ENCODE measurements around the gene DZIP3.

Gene DZIP3, protein sequence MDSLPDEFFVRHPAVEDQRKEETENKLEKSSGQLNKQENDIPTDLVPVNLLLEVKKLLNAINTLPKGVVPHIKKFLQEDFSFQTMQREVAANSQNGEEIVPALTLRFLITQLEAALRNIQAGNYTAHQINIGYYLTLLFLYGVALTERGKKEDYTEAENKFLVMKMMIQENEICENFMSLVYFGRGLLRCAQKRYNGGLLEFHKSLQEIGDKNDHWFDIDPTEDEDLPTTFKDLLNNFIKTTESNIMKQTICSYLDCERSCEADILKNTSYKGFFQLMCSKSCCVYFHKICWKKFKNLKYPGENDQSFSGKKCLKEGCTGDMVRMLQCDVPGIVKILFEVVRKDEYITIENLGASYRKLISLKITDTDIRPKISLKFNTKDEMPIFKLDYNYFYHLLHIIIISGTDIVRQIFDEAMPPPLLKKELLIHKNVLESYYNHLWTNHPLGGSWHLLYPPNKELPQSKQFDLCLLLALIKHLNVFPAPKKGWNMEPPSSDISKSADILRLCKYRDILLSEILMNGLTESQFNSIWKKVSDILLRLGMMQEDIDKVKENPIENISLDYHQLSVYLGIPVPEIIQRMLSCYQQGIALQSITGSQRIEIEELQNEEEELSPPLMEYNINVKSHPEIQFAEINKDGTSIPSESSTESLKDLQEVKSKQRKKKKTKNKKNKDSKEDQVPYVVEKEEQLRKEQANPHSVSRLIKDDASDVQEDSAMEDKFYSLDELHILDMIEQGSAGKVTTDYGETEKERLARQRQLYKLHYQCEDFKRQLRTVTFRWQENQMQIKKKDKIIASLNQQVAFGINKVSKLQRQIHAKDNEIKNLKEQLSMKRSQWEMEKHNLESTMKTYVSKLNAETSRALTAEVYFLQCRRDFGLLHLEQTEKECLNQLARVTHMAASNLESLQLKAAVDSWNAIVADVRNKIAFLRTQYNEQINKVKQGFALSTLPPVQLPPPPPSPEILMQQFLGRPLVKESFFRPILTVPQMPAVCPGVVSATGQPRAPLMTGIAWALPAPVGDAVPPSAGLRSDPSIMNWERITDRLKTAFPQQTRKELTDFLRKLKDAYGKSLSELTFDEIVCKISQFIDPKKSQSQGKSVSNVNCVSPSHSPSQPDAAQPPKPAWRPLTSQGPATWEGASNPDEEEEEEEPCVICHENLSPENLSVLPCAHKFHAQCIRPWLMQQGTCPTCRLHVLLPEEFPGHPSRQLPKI

DNA sequence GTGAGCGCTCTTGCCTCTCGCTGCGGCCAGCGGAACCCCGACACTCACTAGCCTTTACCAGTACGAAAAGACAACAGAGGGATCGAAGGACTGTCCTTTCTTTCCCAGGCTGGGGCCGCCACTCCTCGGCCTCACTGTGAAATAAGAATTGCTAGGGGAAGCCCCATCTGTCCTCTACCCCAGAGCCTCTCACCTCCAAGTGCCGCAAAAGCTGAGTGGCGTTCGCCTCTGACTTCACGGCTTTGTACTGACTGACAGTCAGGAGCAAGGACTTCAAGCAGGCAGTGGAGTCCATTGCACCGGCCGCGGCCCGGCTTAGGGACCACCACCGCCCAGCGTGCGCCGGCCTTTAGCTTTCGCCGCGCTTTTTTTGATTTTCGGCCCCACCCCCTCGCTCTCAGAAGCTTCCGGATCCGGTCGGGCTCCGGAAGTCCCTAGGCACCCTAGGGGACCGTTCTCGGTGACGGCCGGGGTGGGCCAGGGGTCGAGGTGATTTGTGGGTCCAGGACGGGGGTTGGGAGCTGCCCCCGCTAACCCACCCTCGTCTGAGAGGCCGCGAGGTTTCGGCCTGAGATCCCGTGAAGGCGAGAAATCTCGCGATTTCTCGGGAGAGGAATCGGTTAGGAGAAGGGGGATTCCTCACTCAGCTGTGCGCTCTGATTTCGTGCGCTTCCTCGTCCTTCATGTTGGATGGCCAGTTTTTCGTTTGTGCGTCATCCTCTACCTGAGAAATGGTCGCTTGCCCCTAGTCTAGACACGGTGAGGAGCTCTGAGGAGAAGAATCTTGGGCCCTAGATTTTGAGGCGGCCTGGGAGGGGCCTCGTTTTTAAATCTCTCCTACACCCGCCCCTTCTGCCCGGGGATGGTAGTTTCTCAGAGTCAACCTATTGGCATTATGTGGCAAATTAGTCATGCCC, at the start of gene DZIP3, which contains the start of gene CIP2A:
Gene DZIP3, plus strand, starts transcription at position 642 of the 917 bp plus-strand sequence. CDS start 15,685 bp downstream, outside the sequence.
Gene CIP2A, minus strand, starts transcription at position 358 of the 917 bp plus-strand sequence. Its CDS starts 63 bp downstream, at position 295.
- DNase-seq: peak; percentile 85

DNA sequence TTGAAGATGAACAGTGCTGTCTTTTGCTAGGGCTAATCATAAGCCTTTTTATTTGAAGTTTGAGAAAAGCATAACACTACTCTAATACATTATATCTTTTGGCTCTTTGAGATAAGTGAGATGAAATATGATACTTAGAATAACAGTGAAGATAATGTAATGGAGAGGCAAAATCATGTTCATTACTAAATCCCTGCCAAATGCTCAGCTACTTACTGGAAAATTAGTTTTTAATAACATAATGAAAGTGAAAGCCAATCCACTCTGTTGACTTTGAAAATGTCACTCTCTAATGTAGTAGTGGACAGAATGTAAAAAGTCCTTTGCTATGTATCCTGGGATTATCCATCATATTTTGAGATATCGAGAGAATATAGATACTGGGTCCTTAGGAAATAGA, 43.3 kb upstream of the DZIP3 start:
- no peak for DNase-seq

DNA sequence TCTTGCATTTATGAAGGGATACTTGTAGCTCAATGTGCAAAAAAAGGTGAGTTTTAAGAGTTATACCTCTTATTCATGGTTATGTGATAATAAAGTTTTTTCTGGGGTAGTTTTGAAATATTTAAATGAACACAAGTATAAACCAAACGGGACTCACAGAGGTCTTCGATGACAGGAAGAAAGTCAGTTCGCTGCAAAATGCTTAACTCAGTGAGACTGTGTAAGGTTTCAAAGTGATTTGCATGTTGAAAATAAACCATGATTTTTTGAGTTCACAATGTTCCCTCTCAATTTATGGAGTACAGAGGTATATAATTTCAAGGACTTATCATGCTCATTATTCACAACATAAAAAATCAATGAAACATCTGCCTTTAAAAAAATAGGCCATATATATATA, 42.8 kb upstream of the DZIP3 start:
- DNase-seq: no peak

DNA sequence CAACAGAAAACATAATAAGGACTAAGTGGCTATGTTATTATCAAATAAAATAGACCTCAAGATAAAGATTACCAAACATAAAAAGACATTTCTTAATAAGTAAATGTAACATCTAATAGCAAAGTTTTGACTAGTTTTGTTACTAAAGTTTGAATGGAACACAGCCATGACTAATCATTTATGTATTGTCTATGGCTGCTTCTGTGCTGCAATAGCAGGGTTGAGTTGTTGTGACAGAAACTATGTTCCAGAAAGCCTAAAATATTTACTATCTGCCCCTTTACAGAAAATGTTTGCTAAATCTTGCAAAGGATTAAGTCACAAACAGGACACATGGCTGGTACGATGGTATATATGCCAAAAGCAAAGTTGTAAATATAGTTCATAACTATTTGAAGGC, 41.2 kb upstream of the DZIP3 start:
- DNase-seq: no peak

DNA sequence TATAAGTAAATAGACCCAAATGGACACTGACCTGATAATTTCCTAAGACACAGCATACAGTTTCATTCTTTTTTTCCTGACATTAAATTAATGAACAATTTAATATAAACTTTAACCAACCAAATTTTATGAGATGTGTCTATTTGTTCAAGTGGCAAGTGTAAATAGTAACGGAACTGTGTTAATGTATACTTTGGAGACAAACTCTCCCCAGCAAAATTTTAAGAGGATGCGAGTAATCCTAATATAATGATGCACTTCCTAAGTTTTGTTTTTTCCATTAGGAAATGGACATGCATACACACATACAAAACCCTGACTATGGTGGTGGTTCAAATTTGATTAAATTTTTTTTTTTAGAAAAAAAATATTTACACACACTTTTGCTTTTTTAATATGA, 40.6 kb upstream of the DZIP3 start:
- no peak for DNase-seq

DNA sequence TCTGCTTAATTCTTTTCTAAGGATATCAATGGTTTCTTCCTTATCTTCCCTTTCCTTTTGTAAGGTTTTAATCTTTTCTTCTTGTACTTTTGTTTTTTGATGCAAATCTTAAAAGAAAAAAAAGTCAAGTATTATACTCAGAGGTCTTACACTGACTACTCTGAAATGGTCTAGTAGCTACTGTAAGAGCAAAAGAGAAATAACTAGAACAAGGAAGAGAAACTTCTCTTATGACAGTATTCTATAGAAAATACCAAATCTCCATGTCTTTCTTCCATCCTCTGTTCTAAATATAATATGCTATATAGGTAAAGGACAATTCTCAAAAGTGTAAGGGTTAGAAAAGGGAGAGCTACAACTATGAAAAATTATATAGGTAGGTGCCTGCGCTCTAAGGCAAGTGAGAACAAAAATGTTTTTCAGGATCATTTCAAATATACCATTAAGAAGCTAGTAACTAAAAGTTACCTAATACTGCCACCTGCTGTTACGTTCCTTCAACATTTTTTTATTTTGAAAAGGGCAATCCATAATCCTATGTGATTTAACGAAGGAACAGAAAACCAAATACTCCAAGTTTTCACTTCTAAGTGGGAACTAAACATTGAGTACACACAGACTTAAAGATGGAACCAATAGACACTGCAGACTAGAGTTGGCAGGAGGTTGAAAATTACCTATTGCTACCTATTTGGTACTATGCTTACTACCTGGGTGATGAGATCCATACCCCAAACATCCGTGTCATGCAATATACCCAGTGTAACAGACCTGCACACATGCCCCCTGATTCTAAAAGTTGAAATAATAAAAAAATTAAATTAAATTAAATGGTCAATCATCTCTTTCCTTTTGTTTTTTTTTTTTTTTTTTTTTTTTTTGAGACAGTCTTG, 37.0 kb upstream of the DZIP3 start:
- DNase-seq: peak; percentile 7

DNA sequence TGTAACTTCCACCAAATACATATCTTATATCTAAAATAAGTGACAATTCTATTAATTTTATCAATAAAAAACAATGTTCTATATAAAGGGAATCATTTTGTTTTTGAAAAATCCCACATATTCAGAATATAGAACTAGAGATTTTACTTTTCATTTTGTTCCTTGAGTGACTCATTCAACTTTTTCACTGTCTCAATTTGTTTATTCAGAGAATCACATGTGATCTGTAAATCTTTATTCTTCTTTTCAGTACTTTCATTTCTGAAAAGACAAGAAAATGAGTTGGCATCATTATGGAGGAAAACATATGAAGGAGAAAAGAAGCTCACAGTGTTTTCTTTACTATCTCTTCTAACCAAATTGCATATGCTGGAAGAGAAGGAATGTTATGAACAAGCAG, 35.3 kb upstream of the DZIP3 start:
- DNase-seq: no peak

DNA sequence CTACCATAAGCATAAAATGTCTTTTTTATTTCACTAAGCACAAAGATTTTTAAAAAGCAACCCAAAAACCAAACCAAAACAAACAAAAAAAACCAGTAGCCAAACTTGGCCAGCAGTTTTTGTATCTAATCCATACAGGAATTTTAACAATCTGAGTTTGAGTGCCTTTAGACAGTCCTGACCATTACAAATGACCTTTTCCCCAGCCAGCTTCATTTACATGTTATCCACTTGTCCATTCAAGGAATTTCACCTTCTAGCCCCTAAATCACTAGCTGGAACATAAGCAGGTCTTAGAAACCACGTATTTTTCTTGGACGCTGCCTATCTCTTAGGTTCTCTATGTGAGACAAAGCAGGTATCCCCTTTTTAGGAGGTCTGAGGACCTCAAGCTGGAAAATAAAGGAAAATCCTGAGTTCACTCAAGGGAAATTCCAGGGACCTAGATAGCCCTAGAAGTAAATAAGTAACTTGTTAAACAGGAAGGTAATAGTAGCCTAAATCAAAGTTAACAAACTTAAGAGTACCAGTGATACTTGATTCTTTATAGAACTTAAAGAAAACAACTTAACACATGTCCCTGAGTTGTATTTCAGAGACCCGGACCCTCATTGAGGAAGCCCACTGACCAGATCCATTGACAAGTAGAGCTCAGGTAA, 34.5 kb upstream of the DZIP3 start:
- no peak for DNase-seq

DNA sequence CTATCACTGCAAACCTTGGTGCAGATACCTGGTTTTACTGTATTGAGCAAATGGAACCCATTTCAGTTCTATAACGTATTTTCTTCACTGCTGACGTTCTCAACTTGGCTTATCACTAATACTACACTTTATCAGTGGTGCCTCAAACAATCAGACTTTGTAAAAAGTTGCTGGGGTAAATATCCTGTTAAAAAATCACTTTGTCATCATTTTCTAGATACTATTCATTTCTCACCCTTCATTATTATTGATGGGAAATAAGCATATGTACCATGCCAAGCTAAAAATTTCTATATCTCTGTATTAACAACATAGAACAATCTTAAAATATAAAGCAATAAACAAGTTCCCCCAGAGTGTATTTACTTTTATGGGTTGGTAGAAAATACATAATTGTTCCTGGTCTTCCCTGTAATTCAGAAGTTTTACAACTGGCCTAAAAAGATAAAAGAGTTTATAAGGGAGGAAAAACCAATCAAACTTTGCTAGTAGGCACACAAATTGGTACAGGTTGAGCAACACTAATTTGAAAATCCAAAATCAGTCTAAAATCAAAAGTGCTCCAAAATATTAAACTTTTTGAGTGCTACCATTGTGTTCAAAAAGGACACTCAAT, 33.4 kb upstream of the DZIP3 start:
- DNase-seq: no peak

DNA sequence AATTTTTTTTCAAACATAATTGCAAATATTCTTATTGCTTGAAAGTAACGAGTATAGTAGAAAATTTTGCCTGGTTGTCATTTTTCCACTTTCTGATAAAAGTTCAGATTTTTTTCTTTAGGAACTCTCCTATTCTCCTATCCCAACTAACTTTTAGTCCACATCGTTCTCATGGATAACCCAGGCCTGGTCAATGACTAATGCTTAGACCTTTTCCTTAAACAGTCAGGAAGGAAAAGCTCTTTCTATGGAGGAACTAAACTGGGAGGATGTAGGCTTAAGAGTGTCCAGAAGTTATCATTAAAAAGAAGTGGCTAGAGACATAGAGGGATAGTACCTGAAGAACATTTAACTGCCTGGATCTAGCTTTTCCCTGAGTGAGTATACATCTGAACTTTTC, 27.0 kb upstream of the DZIP3 start:
- DNase-seq: no peak

DNA sequence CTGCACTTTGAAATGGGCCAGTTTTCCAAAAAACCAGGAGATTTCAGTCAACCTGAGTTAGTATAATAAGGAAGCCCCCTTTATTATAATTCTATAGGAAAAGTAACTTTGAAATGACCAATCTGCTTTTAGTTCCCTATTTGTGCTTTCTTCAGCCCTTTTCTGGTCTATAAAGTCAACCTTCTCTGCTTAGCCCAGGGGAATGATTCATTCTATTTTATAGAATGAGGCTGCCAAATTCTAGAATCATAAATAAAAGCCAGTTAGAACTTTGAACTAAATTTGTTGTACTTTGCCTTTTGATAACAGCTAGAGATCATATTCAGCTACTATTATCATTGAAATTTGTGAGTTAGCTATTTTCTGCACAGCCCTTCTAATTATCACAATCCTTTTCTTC, 25.0 kb upstream of the DZIP3 start:
- no peak for DNase-seq

DNA sequence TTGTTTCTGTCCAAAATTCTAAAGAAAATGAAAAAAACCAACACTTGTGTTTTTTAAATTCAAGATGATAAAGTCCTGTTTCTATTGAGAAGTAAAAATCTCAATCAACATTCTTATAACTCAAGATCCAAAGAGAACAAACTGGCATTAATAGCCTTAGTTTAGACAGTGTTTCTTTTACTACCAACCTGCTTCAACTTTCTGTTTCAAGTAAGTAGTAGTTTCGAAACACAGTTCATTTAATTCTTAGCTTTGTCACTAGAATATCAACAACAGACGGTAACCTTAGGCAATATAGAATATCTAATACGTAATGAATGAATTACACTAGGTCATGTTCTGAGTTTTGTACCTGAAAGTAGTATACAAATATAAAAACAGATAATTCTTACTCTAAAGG, 24.0 kb upstream of the DZIP3 start:
- DNase-seq: no peak

DNA sequence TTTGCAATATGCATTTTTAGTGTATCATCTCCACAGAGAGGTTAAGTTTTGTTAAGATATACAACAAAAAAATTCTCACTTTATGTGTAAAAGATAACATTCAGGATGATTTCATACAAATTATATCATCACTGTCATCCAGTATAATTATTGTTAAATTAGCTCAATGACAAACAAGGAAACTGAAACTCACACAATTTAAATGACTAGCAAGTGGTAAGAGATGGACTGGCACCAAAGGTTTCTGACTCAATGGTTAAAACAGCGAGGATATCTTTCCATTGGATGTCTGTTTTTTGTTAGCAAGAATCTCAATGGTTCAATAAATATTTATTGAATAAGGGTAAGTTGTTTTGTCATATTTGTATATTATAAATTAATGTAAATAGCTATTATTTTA, 22.9 kb upstream of the DZIP3 start:
- DNase-seq: no peak

DNA sequence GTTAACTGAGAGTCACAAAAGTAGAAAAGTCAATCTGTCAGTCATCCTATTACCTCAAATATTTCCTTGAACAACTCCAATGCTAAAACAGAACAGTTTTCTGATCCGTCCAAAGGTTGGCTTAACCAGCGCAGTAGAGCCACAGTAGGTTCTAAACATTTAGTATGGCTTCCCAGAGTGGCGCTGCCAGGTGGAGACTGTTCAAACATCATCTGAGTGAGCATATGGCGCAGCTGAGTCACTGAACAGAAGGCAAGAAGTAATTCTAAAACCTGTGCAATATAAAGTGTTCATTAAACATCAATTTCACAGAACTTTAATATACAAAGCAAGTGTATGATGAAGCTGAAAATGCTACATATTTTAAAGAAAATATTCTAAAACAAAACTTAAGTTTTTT, 20.2 kb upstream of the DZIP3 start:
- no peak for DNase-seq

DNA sequence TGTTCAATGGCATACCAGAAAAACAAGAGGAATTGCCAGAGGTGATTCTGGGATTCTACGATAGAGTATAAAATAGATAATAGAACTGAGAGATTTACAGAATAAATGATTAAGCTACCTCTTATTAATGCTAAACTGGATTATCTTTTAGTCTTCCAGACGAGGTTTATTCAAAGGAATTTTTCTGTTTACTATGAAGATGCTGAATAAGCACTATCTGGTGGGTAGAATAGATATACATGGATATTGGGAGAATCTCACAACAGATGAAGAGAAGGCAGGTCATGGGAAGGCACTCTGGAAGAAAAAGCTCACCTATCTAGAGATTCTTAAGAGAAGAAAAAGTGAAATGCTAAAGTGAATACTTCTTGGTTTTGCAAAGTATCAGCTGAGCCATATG, 11.5 kb upstream of the DZIP3 start:
- no peak for DNase-seq

DNA sequence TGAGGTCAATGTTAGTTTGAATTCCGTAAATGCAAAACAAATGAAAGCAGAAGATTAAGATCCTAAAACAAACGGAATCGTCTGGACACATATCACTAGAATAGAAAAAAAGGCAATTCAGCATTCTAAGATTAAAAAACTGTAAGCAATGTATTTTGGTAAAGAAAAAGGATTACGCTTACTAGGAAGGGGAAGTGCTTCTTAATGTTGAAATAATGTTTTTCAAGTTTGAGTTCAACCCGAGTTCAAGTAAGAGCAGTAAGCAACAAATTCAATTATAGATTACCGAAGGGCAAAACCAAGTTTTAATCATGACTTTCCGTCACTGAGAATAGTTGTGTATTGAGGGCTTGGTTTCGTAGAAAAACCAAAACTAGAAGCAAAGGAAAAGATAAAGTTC, 921 bp upstream of the DZIP3 start:
- no peak for DNase-seq

DNA sequence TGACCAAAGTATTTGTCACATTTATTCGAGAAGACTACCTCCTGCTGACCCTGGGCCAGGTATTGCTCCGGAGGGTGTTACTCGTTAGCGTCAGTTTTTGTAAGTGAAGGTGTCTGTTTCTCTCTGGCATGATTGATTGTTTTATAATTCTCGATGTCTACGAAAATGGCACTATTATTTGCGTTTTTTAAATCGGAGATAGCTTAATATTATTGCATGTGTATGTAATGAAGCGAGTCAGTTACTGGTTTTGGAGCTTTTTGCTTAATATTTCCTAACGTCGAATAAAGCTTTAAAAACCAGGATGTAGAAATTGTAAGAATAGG, 439 bp downstream of the DZIP3 start:
- no peak for DNase-seq

DNA sequence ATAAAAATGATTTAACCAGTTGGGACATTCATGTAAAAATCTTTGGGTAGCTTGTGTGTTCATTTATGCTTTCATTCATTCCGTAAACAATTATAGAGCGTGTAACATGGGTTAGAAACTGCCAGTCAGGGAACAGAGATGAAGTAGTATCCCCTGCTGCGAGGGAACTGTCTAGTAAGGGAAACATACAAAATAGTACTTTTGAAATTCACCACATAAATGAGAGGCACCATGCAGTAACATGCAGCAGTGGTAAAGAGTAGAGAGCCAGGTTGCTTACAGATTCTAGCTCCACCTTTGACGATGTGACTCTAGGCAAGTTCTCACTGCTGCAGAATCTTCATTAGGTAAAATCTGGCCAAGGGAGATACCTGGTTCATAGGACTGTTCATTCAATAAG, 938 bp downstream of the DZIP3 start:
- DNase-seq: no peak

DNA sequence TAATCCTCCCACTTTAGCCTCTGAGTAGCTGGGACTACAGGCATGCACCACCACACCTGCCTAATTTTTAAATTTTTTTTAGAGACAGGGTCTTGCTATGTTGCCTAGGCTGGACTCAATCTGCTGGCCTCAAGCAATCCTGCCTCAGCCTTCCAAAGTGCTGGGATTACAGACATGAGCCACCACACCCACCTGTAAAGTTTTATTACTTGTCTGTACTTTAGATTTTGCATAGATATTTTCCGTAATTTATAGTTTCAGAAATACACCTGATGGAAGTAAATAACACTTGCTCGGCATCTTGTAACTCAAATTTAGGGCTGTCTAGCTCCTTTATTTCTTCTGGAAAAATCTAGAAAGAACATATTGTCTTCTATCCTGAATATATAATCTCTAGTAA, 5.8 kb downstream of the DZIP3 start:
- DNase-seq: no peak

DNA sequence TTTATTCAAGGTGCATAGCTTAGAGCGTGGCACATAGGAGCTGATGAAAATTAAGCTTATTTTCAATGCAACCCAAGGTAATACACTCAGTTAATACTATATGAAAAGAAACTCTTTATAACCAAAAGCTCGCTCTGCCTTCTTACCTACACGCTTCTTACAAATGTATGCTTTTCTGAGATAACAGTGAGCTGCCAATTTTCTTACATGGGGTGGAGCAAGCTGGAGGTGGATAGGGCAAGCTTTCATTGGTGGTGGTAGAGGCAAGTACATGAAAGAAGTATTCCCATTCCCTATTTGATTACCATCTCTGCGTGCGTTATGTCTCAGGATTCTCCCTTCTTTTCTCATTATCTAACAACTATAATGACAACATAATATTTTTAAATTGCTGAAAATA, 8.9 kb downstream of the DZIP3 start:
- DNase-seq: no peak

All from stimulated activated CD4-positive, alpha-beta T cell treated with anti-CD3 and anti-CD28 coated beads, Interleukin-4, amount 100 ng/mL, for 24 hours (primary cell).